Stimulated activated naive CD8-positive, alpha-beta T cell treated with anti-CD3 and anti-CD28 coated beads, Interleukin-15, Interleukin-2, amounts not matched to agents 100 ng/mL and 50 ng/mL, for 24 hours (primary cell): ENCODE data around the gene DSCAML1.
A peak's percentile ranks its signal among the peaks of the same experiment; 100 is the strongest.

Experiments
- H3K27ac Mint-ChIP-seq: one replicate; pipeline ENCODE4 v1.8.0; 2021; ENCODE audit warnings: mild to moderate bottlenecking, mixed read lengths
- H3K27me3 Mint-ChIP-seq: one replicate; pipeline ENCODE4 v1.8.0; 2021; ENCODE audit warnings: mixed read lengths
- H3K36me3 Mint-ChIP-seq: one replicate; pipeline ENCODE4 v1.8.0; 2021; ENCODE audit warnings: low read depth, mixed read lengths
- H3K4me1 Mint-ChIP-seq: one replicate; pipeline ENCODE4 v1.8.0; 2021; ENCODE audit warnings: low read depth, mixed read lengths
- H3K4me3 Mint-ChIP-seq: one replicate; pipeline ENCODE4 v1.8.0; 2021; ENCODE audit warnings: mild to moderate bottlenecking, mixed read lengths
- H3K9me3 Mint-ChIP-seq: one replicate; pipeline ENCODE4 v1.8.0; 2021; ENCODE audit warnings: mixed read lengths

Gene DSCAML1

DNA sequence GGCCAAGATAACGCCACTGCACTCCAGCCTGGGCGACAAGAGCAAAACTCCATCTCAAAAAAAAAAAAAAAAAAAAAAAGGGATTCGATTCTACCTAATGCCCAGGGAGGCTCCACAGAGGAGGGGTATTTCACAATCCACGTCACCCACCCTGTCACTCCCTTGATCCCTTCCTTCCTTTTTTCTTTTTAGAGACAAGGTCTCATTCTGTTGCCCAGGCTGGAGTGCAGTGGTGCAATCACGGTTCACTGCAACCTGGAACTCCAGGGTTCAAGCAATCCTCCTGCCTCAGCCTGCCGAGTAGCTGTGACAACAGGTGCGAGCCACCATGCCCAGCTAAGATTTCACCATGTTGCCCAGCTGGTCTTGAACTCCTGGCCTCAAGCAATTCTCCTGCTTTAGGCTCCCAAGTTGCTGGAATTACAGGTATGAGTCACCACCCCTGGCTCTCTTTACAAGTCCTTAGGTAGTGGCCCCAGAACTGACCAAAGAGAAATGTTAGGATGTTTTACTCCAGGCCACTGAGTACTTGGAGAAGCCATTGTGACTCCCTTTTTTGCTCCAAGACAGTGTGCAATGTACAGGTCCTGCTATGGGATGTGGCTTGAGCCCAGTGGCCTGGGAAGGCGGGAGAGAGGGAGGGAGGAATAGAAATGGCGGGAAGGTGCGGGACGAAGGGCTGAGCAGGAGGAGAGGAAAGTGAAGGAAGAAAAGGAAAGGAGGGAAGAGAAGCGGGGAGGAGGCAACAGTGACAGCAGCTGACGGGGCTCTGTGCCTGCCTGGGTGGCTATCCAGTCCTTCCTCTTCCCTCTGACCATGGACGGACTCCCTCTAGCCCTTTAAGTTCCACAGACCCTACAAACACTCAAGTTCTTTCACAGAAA, 39.3 kb upstream of the DSCAML1 start:
- H3K27ac Mint-ChIP-seq: no peak overlapping the region
- peaks cover 7% of the 10 kb centered on the region for H3K4me1 Mint-ChIP-seq
- H3K27me3 Mint-ChIP-seq: no peaks in the 10 kb centered on the region
- H3K36me3 Mint-ChIP-seq: no peaks in the 10 kb centered on the region
- H3K4me3 Mint-ChIP-seq: no peak overlapping the region
- H3K9me3 Mint-ChIP-seq: no peaks in the 10 kb centered on the region

DNA sequence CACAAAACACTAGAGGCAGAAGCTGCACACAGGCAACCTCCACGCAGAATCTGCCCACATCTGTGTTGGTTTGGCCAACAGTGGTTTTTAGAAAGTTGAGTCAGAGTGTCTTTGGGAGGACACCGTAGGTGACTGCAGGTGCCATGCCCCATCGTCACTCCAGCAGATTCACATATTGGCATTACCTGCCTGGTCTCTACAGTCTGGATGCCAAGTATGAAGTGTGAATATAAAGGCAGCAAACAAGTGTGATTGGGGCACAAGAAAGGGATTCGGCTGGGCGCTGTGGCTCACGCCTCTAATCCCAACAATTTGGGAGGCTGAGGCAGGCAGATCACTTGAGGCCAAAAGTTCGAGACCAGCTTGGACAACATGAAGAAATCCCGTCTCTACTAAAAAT, 38.6 kb upstream of the DSCAML1 start:
- no peaks in the 10 kb centered on the region for H3K36me3 Mint-ChIP-seq

DNA sequence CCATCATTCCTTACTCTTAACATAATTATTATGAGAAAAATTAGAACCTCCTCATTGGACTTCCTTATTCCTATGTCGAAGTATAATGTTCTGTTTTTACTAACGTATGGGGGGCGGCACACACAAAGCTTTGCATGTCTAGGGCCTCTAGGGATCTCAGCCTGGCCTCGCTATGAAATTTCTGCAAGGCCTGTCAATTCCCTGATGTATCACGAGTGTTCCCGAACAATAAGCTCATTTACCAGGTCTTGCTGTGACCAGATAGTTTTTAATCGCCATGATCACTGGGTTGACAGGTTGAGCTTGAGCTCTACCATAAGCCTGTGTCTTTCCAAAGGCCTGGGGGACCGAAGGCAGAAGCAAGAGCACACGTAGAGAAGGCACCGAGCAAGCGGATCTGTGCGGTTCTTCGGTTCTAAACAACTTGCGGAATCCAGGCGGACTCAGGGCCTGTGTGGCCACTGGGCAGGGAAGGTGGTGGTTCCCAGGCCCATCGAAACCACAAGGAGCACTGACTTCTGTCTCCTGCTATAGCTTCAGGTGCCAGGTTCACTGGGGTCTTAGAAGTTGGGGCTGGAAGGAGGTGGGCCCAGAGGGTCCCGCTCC, 37.9 kb upstream of the DSCAML1 start:
- no peaks in the 10 kb centered on the region for H3K27me3 Mint-ChIP-seq
- H3K4me1 Mint-ChIP-seq: peaks cover 20% of the 10 kb centered on the region
- no peak overlapping the region for H3K27ac Mint-ChIP-seq
- H3K9me3 Mint-ChIP-seq: no peaks in the 10 kb centered on the region
- no peak overlapping the region for H3K4me3 Mint-ChIP-seq
- H3K36me3 Mint-ChIP-seq: no peaks in the 10 kb centered on the region

More for the DNA sequence above, 38.6 kb upstream of the DSCAML1 start:
- Mint-ChIP-seq H3K9me3 (no peaks in the 10 kb centered on the region), H3K27ac (no peak overlapping the region), H3K27me3 (no peaks in the 10 kb centered on the region), H3K4me3 (no peak overlapping the region), H3K4me1 (peaks cover 14% of the 10 kb centered on the region)

DNA sequence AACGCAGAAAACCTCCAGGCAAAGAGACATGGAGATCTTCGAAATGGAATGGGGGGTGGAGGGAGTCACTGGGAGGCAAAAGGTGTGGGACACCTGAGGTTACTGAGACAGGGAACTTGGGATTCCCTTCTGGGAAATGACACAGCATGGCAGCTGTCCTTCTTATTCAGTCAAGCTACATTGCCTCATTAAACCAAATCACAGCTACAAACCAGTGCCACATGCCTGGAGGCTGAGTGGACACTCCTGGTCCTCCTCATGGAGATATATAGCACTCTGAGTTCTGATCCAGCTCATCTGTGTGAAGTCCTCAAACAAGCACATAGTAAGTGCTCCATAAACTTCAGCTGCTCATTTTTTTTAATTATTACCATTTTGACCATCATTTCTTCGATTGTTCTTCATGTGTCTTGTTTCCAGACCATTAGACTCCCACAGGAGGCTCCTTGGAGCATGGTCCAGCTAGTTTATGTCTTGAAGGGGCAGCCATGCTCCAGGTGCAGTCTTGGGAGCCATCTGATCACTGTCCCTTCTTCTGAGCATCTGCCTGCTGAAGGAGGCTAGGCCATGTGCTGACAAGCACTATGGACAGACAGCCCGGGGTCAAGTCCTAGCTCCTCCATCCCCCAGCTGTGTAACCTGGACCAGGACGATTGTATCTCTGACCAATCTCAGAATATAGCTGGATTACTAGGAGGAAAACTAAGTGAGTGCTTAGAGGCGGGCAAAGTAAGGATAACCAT, 37.2 kb upstream of the DSCAML1 start:
- Mint-ChIP-seq H3K27me3 (no peaks in the 10 kb centered on the region), H3K4me3 (no peak overlapping the region), H3K27ac (no peak overlapping the region), H3K4me1 (peaks cover 27% of the 10 kb centered on the region), H3K36me3 (no peaks in the 10 kb centered on the region), H3K9me3 (no peaks in the 10 kb centered on the region)

DNA sequence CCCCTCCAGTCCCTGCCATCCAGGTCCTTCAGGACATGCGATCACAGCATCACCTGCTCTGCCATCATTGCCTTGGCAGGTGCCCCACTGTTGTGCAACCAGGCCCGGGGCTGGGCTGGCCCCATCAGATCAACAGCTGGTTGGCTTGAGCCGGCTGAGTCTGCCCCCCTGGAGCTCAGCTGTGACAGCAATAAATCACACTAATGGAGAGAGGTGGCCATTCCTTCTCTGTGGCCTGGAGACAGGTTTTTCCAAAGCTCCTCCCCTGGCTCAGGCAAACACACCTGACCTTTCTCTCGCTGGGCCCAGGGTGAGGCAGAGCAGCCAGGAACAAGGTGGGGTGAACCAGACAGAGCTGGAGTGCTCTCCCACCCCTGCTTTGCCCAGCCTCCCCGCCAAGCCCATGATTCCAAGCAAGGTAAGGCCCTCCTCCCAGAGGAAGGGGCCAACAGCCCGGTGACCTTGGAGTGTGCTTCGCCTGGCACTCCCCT, 36.4 kb upstream of the DSCAML1 start:
- H3K27ac Mint-ChIP-seq: no peak overlapping the region
- no peak overlapping the region for H3K4me3 Mint-ChIP-seq
- H3K9me3 Mint-ChIP-seq: no peaks in the 10 kb centered on the region
- H3K27me3 Mint-ChIP-seq: no peaks in the 10 kb centered on the region
- peaks cover 35% of the 10 kb centered on the region for H3K4me1 Mint-ChIP-seq
- H3K36me3 Mint-ChIP-seq: no peaks in the 10 kb centered on the region

DNA sequence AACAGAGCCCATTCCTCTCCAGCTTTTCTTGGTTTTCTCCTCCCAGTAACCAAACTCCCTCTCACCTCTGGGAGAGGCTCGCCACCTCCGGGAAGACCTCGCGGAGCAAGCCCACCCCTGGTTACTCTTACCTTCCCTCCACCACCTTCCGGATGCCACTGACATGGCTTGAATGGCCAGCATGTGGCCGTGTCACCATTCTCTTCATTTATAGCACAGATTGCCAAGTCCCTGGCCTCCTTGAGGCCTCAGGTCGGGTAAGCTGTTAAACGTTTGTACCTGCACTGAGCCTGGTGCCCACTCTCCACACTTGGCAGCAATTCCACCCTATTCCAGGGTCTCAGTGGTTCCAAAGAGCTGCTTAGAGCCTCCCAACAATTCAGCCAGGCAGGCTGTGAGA, 35.5 kb upstream of the DSCAML1 start:
- Mint-ChIP-seq H3K4me3 (no peak overlapping the region), H3K4me1 (peaks cover 45% of the 10 kb centered on the region), H3K27ac (peak overlapping the region; percentile 32), H3K36me3 (no peaks in the 10 kb centered on the region), H3K27me3 (no peaks in the 10 kb centered on the region), H3K9me3 (no peaks in the 10 kb centered on the region)

DNA sequence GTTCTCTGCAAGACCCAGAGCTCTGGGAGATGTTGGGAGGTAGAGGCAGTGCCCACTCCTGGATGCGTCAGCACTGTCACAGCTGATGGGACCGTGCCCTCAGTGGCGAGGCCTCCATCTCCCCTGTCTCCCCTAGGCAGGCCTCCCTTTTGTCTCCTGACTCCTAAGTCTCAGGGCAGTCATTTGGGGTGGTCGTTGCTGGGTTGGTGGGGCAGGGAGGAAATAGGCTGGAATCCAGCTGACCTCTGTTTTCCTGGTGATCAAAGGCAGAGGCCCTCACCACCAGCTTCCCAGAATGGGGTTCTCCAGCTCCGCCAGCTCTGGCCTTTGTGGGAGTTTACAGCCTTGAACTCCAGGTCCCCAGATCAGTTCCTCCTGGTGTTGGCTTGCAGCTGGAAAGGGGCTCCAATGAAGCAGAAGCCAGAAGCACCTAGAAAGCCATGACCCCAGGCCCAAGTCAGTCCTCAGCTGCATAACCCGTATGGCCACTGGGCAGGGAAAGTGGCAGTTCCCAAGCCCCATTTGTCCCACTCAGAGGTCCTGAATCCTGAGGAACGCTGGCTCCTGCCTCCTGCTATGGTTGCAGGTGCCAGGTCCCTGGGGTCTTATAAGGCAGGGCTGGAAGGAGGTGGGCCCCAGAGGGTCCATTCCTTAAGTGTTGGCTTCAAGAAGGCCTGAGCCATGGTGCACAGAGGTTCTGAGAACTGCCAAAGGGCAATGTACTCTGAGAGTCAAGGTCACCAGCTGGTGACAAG, 34.8 kb upstream of the DSCAML1 start:
- Mint-ChIP-seq H3K27me3 (no peaks in the 10 kb centered on the region), H3K36me3 (no peaks in the 10 kb centered on the region), H3K27ac (peak overlapping the region; percentile 52), H3K4me1 (peaks cover 51% of the 10 kb centered on the region), H3K9me3 (no peaks in the 10 kb centered on the region), H3K4me3 (no peak overlapping the region)

DNA sequence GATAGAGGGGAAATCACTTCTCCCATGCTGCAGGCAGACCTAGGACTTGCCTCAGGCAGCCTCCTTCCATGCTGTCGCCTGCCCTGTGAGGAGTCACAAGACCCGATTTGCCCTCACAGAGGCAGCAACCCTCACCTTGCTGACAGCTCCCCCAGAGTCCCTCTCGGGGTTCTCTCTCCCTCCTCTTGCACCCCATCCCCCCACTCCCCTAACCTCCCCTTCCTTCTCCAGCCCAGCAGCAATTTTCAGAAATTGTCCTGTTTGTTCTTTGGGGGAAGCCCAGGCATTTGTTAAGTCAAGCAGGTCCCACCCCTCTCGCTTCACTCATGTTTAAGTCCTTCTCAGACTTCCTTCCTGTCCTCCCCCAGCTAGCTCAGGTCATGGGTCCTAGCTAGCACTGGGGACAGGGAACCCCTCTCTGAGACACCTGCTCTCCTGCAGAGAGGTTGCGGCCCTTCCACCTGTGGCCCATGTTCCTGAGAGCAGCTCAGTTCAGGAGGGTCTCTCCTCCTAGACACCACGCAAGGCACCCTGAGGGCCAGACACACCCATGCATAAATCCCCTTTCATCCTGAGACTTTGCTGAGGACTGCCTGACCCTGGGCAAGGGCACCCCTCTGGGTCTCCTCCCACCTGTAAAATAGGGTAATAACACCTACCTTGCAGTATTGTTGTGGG, 33.8 kb upstream of the DSCAML1 start:
- Mint-ChIP-seq H3K27me3 (no peaks in the 10 kb centered on the region), H3K4me1 (peaks cover 60% of the 10 kb centered on the region), H3K4me3 (no peak overlapping the region), H3K27ac (peak overlapping the region; percentile 68), H3K36me3 (no peaks in the 10 kb centered on the region), H3K9me3 (no peaks in the 10 kb centered on the region)

DNA sequence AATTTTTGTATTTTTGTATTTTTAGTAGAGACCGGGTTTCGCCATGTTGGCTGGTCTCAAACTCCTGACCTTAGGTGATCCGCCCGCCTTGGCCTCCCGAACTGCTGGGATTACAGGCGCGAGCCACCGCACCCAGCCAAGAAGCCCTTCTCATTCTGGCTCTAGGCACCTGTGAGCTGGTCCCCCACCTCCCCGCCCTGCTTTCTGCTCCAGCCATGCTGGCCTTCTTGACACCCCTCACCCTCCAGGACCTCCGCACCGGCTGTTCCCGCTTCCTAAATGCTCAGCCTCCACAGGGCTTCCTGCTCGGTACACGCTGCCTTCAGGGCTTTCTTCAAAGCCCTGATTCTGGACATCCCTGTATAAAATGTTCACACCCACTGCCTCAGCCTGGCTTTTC, 33.1 kb upstream of the DSCAML1 start:
- Mint-ChIP-seq H3K4me1 (peaks cover 68% of the 10 kb centered on the region), H3K9me3 (no peaks in the 10 kb centered on the region), H3K36me3 (no peaks in the 10 kb centered on the region), H3K27ac (peak overlapping the region; percentile 68), H3K27me3 (no peaks in the 10 kb centered on the region), H3K4me3 (peak overlapping the region; percentile 20)

DNA sequence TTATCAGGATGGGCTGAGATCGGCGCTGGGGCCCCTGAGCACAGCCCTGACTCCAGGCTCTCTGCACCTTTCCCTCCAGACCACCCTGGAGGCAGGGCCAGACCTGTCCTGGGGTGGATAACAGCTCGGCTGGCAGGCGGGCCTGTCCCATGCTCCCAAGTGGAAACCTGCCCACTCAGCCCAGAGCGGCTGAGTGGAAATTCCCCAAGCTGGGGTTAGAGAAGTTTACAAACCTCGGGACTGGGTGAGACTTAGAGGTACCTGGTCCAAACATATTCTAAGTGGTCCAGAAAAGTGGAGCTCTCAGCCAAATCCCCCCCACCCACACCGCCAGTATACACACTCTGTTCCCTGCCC, 32.3 kb upstream of the DSCAML1 start:
- Mint-ChIP-seq H3K9me3 (no peaks in the 10 kb centered on the region), H3K27me3 (no peaks in the 10 kb centered on the region), H3K27ac (peak overlapping the region; percentile 80), H3K4me1 (peaks cover 75% of the 10 kb centered on the region), H3K4me3 (peak overlapping the region; percentile 37), H3K36me3 (no peaks in the 10 kb centered on the region)

DNA sequence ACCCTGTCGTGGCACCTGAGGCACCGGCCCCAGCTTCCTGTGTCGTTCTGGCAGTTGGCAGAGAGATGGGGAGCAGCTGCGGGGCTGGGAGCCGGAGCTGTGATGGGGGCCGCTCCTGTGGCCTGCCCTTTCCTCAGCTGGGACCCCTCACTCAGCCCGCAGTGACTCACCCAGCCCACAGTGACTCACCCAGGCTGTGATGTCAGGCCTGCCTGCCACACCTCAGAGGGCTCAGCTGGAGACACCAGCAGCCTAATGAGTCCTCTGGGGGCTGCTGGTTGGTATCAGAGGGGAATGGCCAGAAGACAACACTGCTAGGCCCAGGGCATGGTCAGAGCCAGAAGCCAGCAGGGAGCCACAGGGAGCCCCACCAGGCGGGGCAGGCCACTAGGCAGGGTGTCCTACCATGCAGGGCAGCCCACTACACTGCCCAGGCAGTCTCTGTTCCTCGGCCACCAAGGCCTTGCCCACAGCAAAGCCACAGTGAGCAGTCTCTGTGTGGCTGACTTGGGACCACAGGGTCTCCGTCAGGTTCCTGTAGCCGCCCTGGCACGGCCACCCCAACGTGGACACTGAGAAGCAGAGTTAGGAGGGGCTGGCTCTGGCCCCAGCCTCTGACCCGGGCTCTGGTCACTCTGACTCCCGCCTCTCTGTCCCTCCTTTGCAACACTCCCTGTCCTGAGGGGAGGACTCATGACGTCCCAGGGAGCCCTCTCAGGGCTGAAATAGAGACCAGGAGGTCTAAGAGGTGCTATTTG, 31.8 kb upstream of the DSCAML1 start:
- peak overlapping the region; percentile 80 for H3K27ac Mint-ChIP-seq
- H3K27me3 Mint-ChIP-seq: no peaks in the 10 kb centered on the region
- H3K4me3 Mint-ChIP-seq: peak overlapping the region; percentile 39
- H3K9me3 Mint-ChIP-seq: no peaks in the 10 kb centered on the region
- H3K4me1 Mint-ChIP-seq: peaks cover 80% of the 10 kb centered on the region
- no peaks in the 10 kb centered on the region for H3K36me3 Mint-ChIP-seq

DNA sequence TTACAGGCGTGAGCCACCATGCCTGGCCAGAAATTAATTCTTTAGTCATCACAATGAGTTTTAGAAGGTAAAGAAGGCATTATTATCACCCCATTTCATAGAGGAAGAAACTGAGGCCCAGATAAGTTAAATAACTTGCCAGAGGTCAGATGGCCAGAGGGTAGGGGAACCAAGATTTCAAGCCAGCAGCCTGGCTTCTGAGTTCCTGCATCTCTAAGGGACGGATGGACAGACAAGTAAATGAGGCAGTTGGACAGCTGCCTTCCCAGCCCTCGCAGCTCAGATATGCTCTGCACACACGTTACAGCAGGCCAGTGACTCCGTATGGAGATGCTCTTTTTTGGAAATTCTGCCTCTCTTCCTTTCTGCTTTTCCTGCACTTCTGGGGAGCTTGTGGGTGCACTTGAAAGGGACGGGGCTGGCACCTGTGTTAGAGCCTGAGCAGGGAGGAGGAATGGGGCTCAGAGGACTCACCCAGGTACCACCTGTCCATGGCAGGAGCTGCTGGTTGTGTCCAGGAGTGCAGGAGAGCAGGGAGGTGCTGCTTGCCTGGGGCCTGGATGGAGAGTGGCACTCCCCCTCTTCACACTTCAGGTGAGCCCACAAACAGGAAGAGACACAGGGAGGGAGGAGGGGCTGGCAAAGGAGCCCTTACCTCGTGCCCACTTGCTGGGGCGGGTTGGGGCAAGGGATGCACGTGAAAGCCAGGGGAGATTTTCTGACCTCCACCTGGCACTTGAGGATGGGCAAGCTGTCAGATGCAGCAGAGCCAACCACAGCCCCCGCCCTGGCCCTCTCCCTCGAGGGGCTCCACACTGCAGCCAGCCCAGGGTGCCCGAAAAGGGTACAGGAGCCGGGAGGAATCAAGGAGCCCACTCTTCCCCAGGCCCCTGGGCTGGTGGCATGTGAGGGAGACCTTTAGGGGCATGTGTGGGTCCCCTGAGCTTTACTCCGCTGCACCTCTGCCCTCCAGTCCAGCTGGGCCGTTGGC, 30.8 kb upstream of the DSCAML1 start:
- Mint-ChIP-seq H3K27me3 (no peaks in the 10 kb centered on the region), H3K4me3 (peak overlapping the region; percentile 27), H3K36me3 (no peaks in the 10 kb centered on the region), H3K27ac (peak overlapping the region; percentile 80), H3K9me3 (no peaks in the 10 kb centered on the region), H3K4me1 (peaks cover 90% of the 10 kb centered on the region)

DNA sequence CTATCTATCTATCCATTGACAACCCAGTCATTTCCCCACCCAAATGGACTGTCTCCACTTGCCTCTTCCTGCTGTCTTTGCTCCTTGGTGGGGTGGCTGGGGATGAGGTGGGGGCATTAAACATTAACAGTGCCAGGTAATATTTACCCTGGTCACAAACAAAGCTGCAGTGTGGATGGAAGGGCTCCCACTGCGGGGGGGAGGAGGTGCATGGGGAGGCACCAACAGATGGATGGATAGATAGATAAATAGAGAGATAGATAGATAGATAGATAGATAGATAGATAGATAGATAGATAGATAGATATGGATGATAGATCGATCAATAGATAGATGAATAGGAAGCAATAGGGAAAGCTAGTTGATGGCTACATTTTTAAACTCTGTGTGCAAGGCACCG, 29.8 kb upstream of the DSCAML1 start:
- H3K36me3 Mint-ChIP-seq: no peaks in the 10 kb centered on the region
- no peak overlapping the region for H3K27ac Mint-ChIP-seq
- no peaks in the 10 kb centered on the region for H3K27me3 Mint-ChIP-seq
- no peaks in the 10 kb centered on the region for H3K9me3 Mint-ChIP-seq
- no peak overlapping the region for H3K4me3 Mint-ChIP-seq
- H3K4me1 Mint-ChIP-seq: peaks cover 96% of the 10 kb centered on the region
